ENCODE measurements around the gene NOSTRIN.

Gene NOSTRIN

GRCh38 chr2:168831662-168832061 is 29.2 kb downstream of the NOSTRIN start:
- no peak for DNase-seq (ENCODE audit: low read depth)
- no peak for TF ChIP-seq CTCF (IDR thresholded peaks at IDR 0.05; ENCODE audit: low read depth, low read length, missing control alignments)
- no peak overlapping the region for H3K4me3 ChIP-seq (ENCODE audit: low read depth, low read length)

GRCh38 chr2:168835969-168836368 is 33.5 kb downstream of the NOSTRIN start:
- no peak for TF ChIP-seq CTCF (IDR thresholded peaks at IDR 0.05; ENCODE audit: low read depth, low read length, missing control alignments)
- no peak overlapping the region for H3K4me3 ChIP-seq (ENCODE audit: low read depth, low read length)
- no peak for DNase-seq (ENCODE audit: low read depth)

- no peak for DNase-seq (ENCODE audit: low read depth)
- no peak overlapping the region for H3K4me3 ChIP-seq (ENCODE audit: low read depth, low read length)
- TF ChIP-seq CTCF (IDR thresholded peaks at IDR 0.05; ENCODE audit: low read depth, low read length, missing control alignments): no peak
These were observed 39.0 kb downstream of the NOSTRIN start for GRCh38 chr2:168841445-168841844.

- H3K4me3 ChIP-seq (ENCODE audit: low read depth, low read length): no peak overlapping the region
- DNase-seq (ENCODE audit: low read depth): no peak
- no peak for TF ChIP-seq CTCF (IDR thresholded peaks at IDR 0.05; ENCODE audit: low read depth, low read length, missing control alignments)
These were observed 40.8 kb downstream of the NOSTRIN start for GRCh38 chr2:168843253-168843652.

GRCh38 chr2:168848225-168848624 is 45.8 kb downstream of the NOSTRIN start:
- no peak overlapping the region for H3K4me3 ChIP-seq (ENCODE audit: low read depth, low read length)
- no peak for DNase-seq (ENCODE audit: low read depth)
- TF ChIP-seq CTCF (IDR thresholded peaks at IDR 0.05; ENCODE audit: low read depth, low read length, missing control alignments): no peak

- DNase-seq (ENCODE audit: low read depth): no peak
- no peak overlapping the region for H3K4me3 ChIP-seq (ENCODE audit: low read depth, low read length)
- no peak for TF ChIP-seq CTCF (IDR thresholded peaks at IDR 0.05; ENCODE audit: low read depth, low read length, missing control alignments)
These were observed 47.2 kb downstream of the NOSTRIN start for GRCh38 chr2:168849610-168850009.

- TF ChIP-seq CTCF (IDR thresholded peaks at IDR 0.05; ENCODE audit: low read depth, low read length, missing control alignments): no peak
- no peak overlapping the region for H3K4me3 ChIP-seq (ENCODE audit: low read depth, low read length)
- no peak for DNase-seq (ENCODE audit: low read depth)
These were observed 48.4 kb downstream of the NOSTRIN start for GRCh38 chr2:168850846-168851245.

Measured in GM12864 (cell line).